Muscle layer of colon (tissue), 2 donors: ENCODE results near the gene MAGEA12.
"Not testable (repeated sequence)": the region's sequence is repeated elsewhere in the genome, so short reads cannot be mapped to it uniquely, and the experiment has no call there.

Experiments used
- H3K27ac ChIP-seq: one replicate; pipeline ENCODE4 v1.7.0; 2013; ENCODE audit warnings: low read depth, mild to moderate bottlenecking, low read length, moderate library complexity
- H3K27me3 ChIP-seq, 2 donors: one replicate each; pipeline ENCODE4 v1.7.0; 2013; ENCODE audit warnings: low read length in 2 of 2, mild to moderate bottlenecking in 2 of 2; ENCODE audit not compliant: insufficient read depth in 2 of 2, control insufficient read depth in 1 of 2
- H3K36me3 ChIP-seq: one replicate; pipeline ENCODE4 v1.7.0; 2013; ENCODE audit warnings: mild to moderate bottlenecking, low read length; ENCODE audit not compliant: insufficient read depth
- H3K4me1 ChIP-seq: one replicate; pipeline ENCODE4 v1.7.0; 2013; ENCODE audit warnings: mild to moderate bottlenecking, low read length; ENCODE audit not compliant: insufficient read depth
- H3K4me3 ChIP-seq, 2 donors: one replicate each; pipeline ENCODE4 v1.7.0; 2013; ENCODE audit warnings: low read length in 2 of 2, low read depth in 1 of 2, mild to moderate bottlenecking in 1 of 2, moderate library complexity in 1 of 2
- H3K9ac ChIP-seq: one replicate; pipeline ENCODE4 v1.7.0; 2013; ENCODE audit warnings: low read length
- H3K9me3 ChIP-seq: one replicate; pipeline ENCODE4 v1.7.0; 2013; ENCODE audit warnings: mild to moderate bottlenecking, low read length
- donor health status: abdominal sarcoma.
- donor health status: Adenocarcinoma of cecum.

MAGEA12 gene

GRCh38 chrX:152733261-152733975, at the start of gene MAGEA12, which contains the start of gene CSAG1:
Gene MAGEA12 (plus strand): TSS chrX:152733757. CDS start chrX:152736162, 2,405 bp downstream.
Gene CSAG1 (minus strand): TSS chrX:152733721. CDS start chrX:152732460, 1,261 bp downstream.
- Histone ChIP-seq H3K36me3 (no peaks in the 10 kb centered on the region), H3K9me3 (no peaks in the 10 kb centered on the region), H3K9ac (no peak within 1 kb of the TSS), H3K27me3 (no peaks in the 10 kb centered on the region), H3K4me1 (no peaks in the 10 kb centered on the region), H3K4me3 (no peak within 1 kb of the TSS), H3K27ac (no peak within 1 kb of the TSS)

- H3K4me1 ChIP-seq, H3K4me3 ChIP-seq, H3K27ac ChIP-seq, H3K27me3 ChIP-seq, H3K9me3 ChIP-seq, H3K36me3 ChIP-seq, H3K9ac ChIP-seq: not testable (repeated sequence)
These were observed 35.3 kb upstream of the MAGEA12 start, which contains the start of gene MAGEA3 for GRCh38 chrX:152697952-152698931. Gene MAGEA3 (plus strand): TSS chrX:152698794. CDS start chrX:152700833, 2,039 bp downstream.

- H3K27me3 ChIP-seq, H3K36me3 ChIP-seq: not testable (repeated sequence)
These were observed 33.2 kb upstream of the MAGEA12 start for GRCh38 chrX:152700390-152700789.

GRCh38 chrX:152706500-152706899, 27.1 kb upstream of the MAGEA12 start:
- H3K27me3 ChIP-seq, H3K4me1 ChIP-seq, H3K27ac ChIP-seq, H3K9ac ChIP-seq, H3K9me3 ChIP-seq, H3K4me3 ChIP-seq, H3K36me3 ChIP-seq: not testable (repeated sequence)

More at GRCh38 chrX:152700390-152700789, 33.2 kb upstream of the MAGEA12 start:
- H3K4me1 ChIP-seq, H3K9me3 ChIP-seq, H3K4me3 ChIP-seq, H3K9ac ChIP-seq, H3K27ac ChIP-seq: not testable (repeated sequence)

- H3K36me3 ChIP-seq, H3K4me1 ChIP-seq, H3K27me3 ChIP-seq, H3K27ac ChIP-seq, H3K9ac ChIP-seq, H3K9me3 ChIP-seq, H3K4me3 ChIP-seq: not testable (repeated sequence)
These were observed 24.4 kb upstream of the MAGEA12 start, which contains the start of gene CSAG2 for GRCh38 chrX:152709173-152709572. Gene CSAG2 (minus strand): TSS chrX:152709273. CDS start chrX:152709112, 161 bp downstream.

- not testable (repeated sequence) for H3K9me3 ChIP-seq, H3K27me3 ChIP-seq, H3K4me1 ChIP-seq, H3K36me3 ChIP-seq, H3K4me3 ChIP-seq, H3K27ac ChIP-seq, H3K9ac ChIP-seq
These were observed 20.4 kb upstream of the MAGEA12 start for GRCh38 chrX:152713195-152713594.

GRCh38 chrX:152713815-152714787, 19.5 kb upstream of the MAGEA12 start, which contains the start of gene MAGEA2B:
Gene MAGEA2B (plus strand): TSS chrX:152714628. CDS start chrX:152717107, 2,479 bp downstream.
- H3K27me3 ChIP-seq, H3K27ac ChIP-seq, H3K9ac ChIP-seq, H3K4me1 ChIP-seq, H3K36me3 ChIP-seq, H3K4me3 ChIP-seq, H3K9me3 ChIP-seq: not testable (repeated sequence)

- no peaks in the 10 kb centered on the region for H3K36me3 ChIP-seq
- H3K27ac ChIP-seq, result no peak overlapping the region
- H3K4me1 ChIP-seq, result no peaks in the 10 kb centered on the region
- H3K4me3 ChIP-seq, result no peak overlapping the region
- no peak overlapping the region for H3K9ac ChIP-seq
- H3K27me3 ChIP-seq, result no peaks in the 10 kb centered on the region
- no peaks in the 10 kb centered on the region for H3K9me3 ChIP-seq
These were observed 8.1 kb upstream of the MAGEA12 start for GRCh38 chrX:152725409-152725808.

GRCh38 chrX:152734143-152734858, 744 bp downstream of the MAGEA12 start:
- not testable (repeated sequence) for H3K27me3 ChIP-seq, H3K36me3 ChIP-seq, H3K9me3 ChIP-seq, H3K9ac ChIP-seq, H3K4me3 ChIP-seq, H3K27ac ChIP-seq, H3K4me1 ChIP-seq

GRCh38 chrX:152735101-152735500, 1.5 kb downstream of the MAGEA12 start:
- Histone ChIP-seq H3K27me3 (no peaks in the 10 kb centered on the region), H3K27ac (no peak overlapping the region), H3K4me3 (no peak overlapping the region), H3K9ac (no peak overlapping the region), H3K9me3 (no peaks in the 10 kb centered on the region), H3K36me3 (no peaks in the 10 kb centered on the region), H3K4me1 (no peaks in the 10 kb centered on the region)
